Raji (cell line): ENCODE measurements around the gene ZYG11A.

ENCODE experiments used
- POLR2A ChIP-seq: IDR thresholded peaks from 2 replicates; pipeline ENCODE4 v1.6.1; 2011; ENCODE audit warnings: low read depth, low read length, control low read depth; ENCODE audit not compliant: insufficient read depth

Gene ZYG11A

GRCh38 chr1:52913537-52913936, 71.0 kb downstream of the ZYG11A start:
- TF ChIP-seq POLR2A: no peak

- no peak for TF ChIP-seq POLR2A
These were observed 71.9 kb downstream of the ZYG11A start for GRCh38 chr1:52914463-52914862.

GRCh38 chr1:52915211-52915854, 72.8 kb downstream of the ZYG11A start:
- no peak for TF ChIP-seq POLR2A

- no peak for TF ChIP-seq POLR2A
These were observed 73.3 kb downstream of the ZYG11A start for GRCh38 chr1:52915855-52916220.

GRCh38 chr1:52916241-52916975, 73.8 kb downstream of the ZYG11A start:
- no peak for TF ChIP-seq POLR2A

DNA sequence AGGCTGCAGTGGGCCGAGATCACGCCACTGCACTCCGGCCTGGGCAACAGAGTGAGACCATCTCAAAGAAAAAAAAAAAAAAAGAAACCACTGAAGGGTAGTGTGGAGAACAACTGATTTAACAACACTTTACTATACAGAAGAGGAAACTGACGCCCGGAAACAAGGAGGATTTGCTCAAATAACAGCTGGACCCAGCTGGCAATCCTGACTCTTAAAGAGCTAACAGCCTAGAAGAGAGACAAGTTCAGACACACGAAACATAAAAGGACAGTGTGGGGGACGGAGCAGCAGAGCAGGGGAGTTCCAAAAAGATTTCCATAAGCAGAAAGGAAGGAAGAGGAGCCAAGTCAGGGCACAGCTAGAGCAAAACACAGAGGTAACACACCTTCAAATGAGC, 74.6 kb downstream of the ZYG11A start:
- TF ChIP-seq POLR2A: no peak

DNA sequence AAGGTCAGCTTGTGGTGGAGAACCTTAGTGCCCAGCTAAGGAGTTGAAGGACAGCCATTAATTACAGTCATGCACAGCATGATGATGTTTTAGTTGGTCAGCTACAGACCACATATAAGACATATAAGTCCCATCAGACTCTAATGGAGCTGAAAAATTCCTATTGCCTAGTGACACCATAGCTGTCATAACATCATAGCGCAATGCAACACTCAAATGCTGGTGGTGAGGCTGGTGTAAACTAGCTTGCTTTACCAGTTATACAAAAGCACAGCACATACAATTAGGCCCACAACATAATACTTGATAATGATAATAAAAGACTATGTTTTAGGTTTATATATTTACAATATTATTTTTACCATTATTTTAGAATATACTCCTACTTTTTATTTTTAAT, 75.0 kb downstream of the ZYG11A start:
- no peak for TF ChIP-seq POLR2A

- TF ChIP-seq POLR2A: no peak
These were observed 75.6 kb downstream of the ZYG11A start for GRCh38 chr1:52918201-52918600.

DNA sequence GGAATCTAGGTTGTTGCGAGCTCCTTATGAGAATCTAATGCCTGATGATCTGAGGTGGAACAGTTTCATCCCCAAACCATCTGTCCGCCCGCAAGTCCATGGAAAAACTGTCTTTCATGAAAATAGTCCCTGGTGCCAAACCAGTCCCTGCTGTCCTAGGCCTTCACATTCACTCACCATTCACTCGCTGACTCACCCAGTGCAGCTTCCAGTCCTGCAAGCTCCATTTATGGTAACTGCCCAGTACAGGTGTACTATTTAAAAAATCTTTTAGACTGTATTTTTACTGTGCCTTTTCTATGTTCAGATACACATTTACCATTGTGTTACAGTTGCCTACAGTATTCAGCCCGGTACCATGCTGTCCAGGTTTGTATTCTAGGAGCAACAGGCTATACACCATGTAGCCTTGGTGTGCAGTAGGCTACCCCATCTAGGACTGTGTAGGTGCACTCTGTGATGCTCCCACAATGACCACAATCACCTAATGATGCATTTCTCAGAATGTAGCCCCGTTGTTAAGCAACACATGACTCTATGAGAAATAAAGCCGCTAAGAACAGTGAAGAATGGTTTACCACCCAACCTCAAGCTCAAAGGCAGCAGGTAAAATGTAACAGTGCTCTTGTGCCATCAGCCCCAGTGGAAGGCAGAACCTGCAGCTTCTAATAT, 76.6 kb downstream of the ZYG11A start:
- no peak for TF ChIP-seq POLR2A

DNA sequence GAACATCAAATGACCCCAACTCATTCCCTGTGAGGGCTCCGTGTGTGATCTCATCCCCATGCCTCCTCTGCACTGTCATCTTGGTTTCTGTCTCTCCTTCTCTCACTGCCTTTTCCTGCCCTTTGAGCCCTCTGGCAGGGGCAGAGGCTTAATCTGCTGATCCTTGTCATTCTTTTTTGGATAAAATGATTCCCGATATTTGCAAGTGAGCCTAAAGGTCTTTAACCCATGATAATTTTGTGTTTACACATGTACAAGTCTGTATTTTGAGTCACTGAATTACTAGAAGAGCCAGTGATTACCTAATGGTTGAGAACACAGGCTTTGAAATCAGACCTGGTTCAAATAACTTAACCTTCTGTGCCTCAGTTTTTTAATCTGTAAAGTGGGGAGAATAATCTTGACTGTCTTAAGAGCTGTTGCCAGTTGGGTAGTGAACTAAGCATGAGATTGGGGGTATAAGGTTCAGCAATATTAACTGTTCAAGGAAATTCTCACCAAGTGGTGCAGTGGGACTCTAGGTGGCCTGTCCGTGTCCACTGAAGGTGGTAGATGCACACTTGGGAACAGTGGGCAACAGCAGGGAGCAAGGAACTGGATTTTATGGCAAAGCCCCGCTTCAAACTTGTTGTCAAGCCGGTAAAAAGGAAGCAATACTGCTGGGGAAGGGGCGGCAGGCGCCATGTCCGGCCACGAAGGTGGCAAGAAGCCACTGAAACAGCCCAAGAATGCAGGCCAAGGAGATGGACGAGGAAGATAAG, 77.3 kb downstream of the ZYG11A start:
- TF ChIP-seq POLR2A: no peak

DNA sequence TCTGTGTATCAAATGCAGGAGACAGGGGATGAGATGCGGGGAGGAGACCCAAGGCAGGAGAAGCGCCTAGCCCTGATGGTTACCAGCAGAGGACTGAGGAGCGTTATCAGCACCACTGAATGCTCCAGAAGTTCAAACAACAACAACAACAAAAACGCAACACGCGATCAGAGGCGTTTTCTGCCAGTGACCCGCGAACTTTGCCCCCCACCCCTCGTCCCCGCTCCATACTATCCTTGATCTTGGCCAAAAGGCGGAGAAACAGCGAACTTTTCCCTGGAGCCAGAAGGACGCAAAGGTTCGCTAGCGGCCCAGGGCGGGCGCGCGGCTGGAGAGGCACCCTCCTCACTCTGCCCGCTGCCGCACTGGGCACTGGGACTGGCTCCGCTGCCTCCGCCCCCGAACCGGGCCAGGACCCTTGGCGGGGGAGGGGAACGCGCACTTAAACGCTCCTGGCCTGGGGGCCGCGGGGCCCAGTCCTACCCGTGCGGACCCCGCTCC, 78.3 kb downstream of the ZYG11A start:
- no peak for TF ChIP-seq POLR2A

- no peak for TF ChIP-seq POLR2A
These were observed 83.0 kb downstream of the ZYG11A start for GRCh38 chr1:52925571-52926005.

GRCh38 chr1:52926864-52927211, 84.3 kb downstream of the ZYG11A start:
- TF ChIP-seq POLR2A: no peak

DNA sequence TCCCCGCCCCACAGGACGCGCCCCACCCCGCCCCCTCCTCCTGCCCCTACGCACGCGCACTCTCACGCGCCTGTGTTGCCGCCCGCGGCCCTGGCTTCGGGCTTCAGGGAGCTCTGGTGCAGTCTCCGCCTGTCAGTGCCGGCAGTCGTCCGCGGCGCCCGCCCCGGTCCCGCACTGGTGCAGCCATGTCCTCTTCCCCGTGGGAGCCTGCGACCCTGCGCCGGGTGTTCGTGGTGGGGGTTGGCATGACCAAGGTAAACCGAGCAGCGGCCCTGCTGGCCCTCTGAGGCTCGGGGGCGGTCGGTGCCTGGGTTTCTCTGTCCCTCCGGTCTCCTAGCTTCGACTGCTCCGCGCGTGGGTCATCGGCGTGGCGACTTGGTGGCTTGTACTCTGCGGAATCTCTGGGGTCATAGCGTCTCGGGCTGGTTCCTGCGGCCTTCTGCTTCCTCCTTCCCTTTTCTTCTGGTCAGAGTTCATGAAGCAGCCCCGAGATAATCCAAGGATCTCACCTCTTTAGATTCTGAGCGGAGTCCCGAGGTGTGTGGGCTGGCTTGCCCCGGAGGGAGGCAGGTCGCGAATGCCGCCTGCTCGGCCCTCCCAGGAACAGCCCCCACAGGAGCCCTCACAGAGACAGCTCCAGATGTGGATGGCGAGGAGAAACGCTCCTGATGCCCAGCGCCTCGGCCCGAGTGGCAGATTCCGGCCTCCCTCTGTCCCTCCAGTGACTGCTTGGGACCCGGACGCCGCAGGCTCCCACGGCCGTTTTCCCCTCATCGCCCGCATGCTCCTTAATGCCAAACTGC, 84.9 kb downstream of the ZYG11A start, which contains the start of gene SCP2:
SCP2 (plus strand) TSS at position 65 of the 803 bp plus-strand sequence; CDS start at position 186, 121 bp downstream.
- no peak for TF ChIP-seq POLR2A

- TF ChIP-seq POLR2A: no peak
These were observed 85.5 kb downstream of the ZYG11A start for GRCh38 chr1:52928015-52928404.

DNA sequence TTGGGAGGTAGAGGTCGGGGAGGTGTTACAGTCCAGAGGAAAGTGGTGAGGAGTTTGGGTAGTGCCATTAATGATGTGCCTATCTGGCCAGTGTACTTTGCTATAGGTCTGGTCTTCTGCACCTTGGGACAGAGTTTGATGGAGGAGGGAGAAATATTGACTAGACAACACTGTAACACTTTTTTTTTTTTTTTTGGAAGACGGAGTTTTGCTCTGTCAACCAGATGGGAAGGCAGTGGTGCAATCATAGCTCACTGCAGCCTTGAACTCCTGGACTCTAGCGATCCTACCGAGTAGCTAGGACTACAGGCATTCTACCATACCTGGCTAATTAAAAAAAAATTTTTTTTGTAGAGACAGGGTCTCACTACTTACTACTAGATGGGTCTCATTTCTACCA, 86.5 kb downstream of the ZYG11A start:
- TF ChIP-seq POLR2A: no peak
